Skeletal muscle tissue (tissue), 4 donors: ENCODE measurements around the gene POLR3F. TPM values are rescaled to one million over a fixed set of nuclear protein-coding genes. Genes with fewer than 3 reads are reported as not detected.

Experiments used
- H3K27ac ChIP-seq: one replicate; pipeline ENCODE4 v1.7.0; 2013; ENCODE audit warnings: mild to moderate bottlenecking, low read depth, low read length, inconsistent platforms
- H3K27me3 ChIP-seq, 3 donors: one replicate each; pipeline ENCODE4 v1.7.0; 2013; ENCODE audit warnings: low read length in 3 of 3; ENCODE audit not compliant: control insufficient read depth in 3 of 3, insufficient read depth in 3 of 3
- H3K36me3 ChIP-seq, 3 donors: one replicate each; pipeline ENCODE4 v1.7.0; 2013; ENCODE audit warnings: low read length in 3 of 3; ENCODE audit not compliant: control insufficient read depth in 3 of 3, insufficient read depth in 3 of 3
- H3K4me1 ChIP-seq, 3 donors: one replicate each; pipeline ENCODE4 v1.7.0; 2013; ENCODE audit warnings: low read length in 3 of 3, mild to moderate bottlenecking in 3 of 3; ENCODE audit not compliant: control insufficient read depth in 3 of 3, insufficient read depth in 3 of 3
- H3K4me3 ChIP-seq, 3 donors: one replicate each; pipeline ENCODE4 v1.7.0; 2013; ENCODE audit warnings: low read length in 3 of 3
- H3K9ac ChIP-seq, 3 donors: one replicate each; pipeline ENCODE4 v1.7.0; 2013; ENCODE audit warnings: low read length in 3 of 3, mild to moderate bottlenecking in 3 of 3, moderate library complexity in 2 of 3, low read depth in 1 of 3
- H3K9me3 ChIP-seq, 3 donors: one replicate each; pipeline ENCODE4 v1.7.0; 2013; ENCODE audit warnings: low read length in 3 of 3; ENCODE audit not compliant: control insufficient read depth in 3 of 3
- total RNA-seq: library from RNA; depleted of rRNA; stranded (reverse); fragments of >200 nt; gene quantifications from one replicate; pipeline ENCODE4 v1.2.3, GENCODE V29; 2014
- donor health status: Osteomylitis.

The POLR3F gene
- total RNA-seq, 1 donor from 2014 or later = 15.1 TPM

DNA sequence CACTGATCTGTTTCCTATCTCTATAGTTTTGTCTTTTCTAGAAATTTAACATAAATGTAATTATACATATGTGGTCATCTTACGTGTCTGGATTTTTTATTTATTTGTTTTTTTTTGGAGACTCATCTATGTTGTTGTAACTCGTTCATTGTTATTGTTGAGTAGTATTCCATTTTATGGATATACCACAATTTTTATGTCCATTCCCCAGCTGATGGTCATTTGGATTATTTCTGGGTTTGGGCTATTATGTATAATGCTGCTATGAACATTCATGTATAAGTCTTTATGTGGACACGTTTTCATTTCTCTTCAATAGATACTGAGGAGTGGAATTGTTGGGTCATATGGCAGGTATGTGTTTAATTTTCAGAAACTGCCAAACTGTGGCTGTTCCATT, 10.6 kb upstream of the POLR3F start:
- H3K9ac ChIP-seq = no peak overlapping the region
- H3K4me3 ChIP-seq = no peak overlapping the region
- no peak overlapping the region for H3K27ac ChIP-seq
- H3K36me3 ChIP-seq = no peaks in the 10 kb centered on the region
- no peaks in the 10 kb centered on the region for H3K27me3 ChIP-seq
- H3K9me3 ChIP-seq = no peaks in the 10 kb centered on the region
- no peaks in the 10 kb centered on the region for H3K4me1 ChIP-seq

DNA sequence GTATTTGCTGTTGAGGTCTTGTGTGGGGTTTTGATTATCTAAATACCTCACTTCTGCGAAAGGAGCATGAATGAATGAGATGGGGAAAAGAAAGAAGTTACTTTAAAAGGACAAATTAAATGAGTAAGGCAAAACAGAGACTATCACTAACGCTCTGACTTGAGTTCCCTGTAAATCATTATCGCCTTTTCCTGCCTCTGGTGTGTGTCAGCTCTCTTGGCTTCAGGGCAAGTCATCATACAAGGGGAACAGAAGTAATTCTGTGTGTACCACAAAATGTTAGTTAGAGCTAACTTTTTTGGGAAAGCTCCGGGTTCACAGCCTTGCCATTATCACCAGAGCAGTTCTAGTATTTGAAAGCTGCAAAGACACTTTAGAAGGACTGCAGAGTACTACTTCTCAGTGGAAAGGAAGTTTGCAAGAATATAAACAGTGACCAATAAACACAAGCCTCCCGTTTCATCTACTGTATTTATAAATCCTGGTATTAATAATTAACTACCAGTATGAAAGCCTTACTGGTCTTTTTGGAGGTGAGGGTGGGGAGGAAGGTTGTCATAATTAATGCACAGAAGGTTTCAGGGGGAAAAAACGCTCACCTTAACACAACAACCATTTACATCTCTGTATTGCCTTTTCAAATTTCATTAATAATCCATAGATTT, 1.5 kb upstream of the POLR3F start:
- Histone ChIP-seq H3K9ac (no peak overlapping the region), H3K27ac (no peak overlapping the region), H3K9me3 (no peaks in the 10 kb centered on the region), H3K27me3 (no peaks in the 10 kb centered on the region), H3K36me3 (peaks cover 0 to 7% (median 3%) of the 10 kb centered on the region in 3 donors), H3K4me1 (peaks cover 7 to 13% (median 11%) of the 10 kb centered on the region in 3 donors), H3K4me3 (no peak overlapping the region)

DNA sequence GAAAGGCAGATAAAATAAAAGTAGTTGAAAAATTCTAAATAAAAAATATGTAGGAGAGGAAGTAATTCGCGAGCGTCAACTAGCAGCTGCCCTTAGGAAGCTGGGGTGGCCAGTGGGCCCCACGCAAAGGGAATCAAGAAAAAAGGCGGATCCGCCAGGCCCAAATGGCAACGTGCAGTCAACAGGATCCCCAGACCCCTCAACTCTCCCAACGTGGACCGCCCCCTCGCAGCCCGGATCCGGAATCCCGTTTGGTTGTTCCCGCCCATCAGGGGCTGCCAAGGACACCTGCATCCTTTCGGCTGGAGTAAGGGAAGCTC, 656 bp upstream of the POLR3F start:
- no peaks in the 10 kb centered on the region for H3K9me3 ChIP-seq
- H3K4me3 ChIP-seq = peak overlapping the region; percentile 94 to 97 (median 95)
- H3K27ac ChIP-seq = no peak overlapping the region
- peaks cover 7 to 13% (median 11%) of the 10 kb centered on the region in 3 donors for H3K4me1 ChIP-seq
- H3K9ac ChIP-seq = peak overlapping the region; percentile 45 to 92 (median 85)
- H3K36me3 ChIP-seq = peaks cover 0 to 8% (median 6%) of the 10 kb centered on the region in 3 donors
- no peaks in the 10 kb centered on the region for H3K27me3 ChIP-seq

DNA sequence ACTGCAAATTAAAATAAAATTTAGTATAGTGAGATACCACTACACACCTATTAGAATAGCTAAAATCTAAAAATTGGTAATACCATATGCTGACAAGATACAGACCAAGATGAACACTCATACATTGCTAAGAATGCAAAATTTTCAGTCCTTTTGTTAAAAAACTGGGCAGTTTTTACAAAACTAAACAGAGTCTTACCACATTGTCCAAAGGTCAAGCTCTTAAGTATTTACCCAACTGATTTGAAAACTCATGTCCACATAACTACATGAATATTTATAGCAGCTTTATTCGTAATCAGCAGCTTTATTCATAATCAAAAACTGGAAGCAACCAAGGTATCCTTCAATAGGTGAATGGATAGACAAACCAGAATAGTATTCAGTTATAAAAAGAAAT, 10.0 kb downstream of the POLR3F start:
- Histone ChIP-seq H3K9me3 (no peaks in the 10 kb centered on the region), H3K36me3 (peaks cover 12 to 47% (median 33%) of the 10 kb centered on the region in 3 donors), H3K4me1 (no peaks in the 10 kb centered on the region), H3K27ac (no peak overlapping the region), H3K9ac (no peak overlapping the region), H3K27me3 (no peaks in the 10 kb centered on the region), H3K4me3 (no peak overlapping the region)

DNA sequence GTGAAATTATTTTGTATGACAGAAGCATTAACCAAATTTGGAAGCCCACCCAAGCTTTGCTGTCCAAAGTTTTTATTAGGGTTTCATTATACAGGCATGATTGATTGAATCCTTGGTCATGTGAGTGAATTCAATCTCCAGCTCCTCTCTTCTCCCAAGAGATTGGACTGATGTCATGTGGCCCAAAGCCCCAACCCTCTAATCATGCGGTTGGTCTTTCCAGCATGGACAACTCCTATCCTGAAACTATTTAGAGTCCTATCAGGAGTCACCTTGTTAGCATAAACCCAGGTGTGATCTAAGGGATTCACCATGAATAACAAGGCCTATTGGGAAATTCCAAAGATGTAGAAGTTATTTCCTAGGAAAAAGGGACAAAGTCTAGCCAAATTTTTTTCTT, 10.6 kb downstream of the POLR3F start:
- peaks cover 17 to 53% (median 39%) of the 10 kb centered on the region in 3 donors for H3K36me3 ChIP-seq

DNA sequence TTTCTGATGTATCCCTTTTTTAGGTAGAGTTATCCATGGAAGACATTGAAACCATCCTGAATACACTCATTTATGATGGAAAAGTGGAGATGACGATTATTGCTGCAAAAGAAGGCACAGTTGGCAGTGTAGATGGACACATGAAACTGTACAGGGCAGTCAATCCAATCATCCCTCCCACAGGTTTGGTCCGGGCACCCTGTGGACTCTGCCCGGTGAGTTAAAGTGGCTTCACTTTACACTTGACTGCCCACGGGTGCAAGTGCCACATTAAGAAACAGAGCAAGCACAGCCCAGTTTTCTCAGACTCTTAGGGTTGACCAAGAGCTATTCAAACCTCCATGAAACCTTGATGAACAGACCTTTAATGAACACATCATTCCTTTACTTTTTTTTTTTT, 14.4 kb downstream of the POLR3F start:
- no peak overlapping the region for H3K9ac ChIP-seq
- no peaks in the 10 kb centered on the region for H3K9me3 ChIP-seq
- H3K27ac ChIP-seq = no peak overlapping the region
- no peak overlapping the region for H3K4me3 ChIP-seq
- H3K4me1 ChIP-seq = no peaks in the 10 kb centered on the region
- H3K27me3 ChIP-seq = no peaks in the 10 kb centered on the region
- peaks cover 17 to 46% (median 45%) of the 10 kb centered on the region in 3 donors for H3K36me3 ChIP-seq

More for the DNA sequence above, 10.6 kb downstream of the POLR3F start:
- Histone ChIP-seq H3K9me3 (no peaks in the 10 kb centered on the region), H3K27me3 (no peaks in the 10 kb centered on the region), H3K27ac (no peak overlapping the region), H3K4me1 (no peaks in the 10 kb centered on the region), H3K4me3 (no peak overlapping the region), H3K9ac (no peak overlapping the region)

DNA sequence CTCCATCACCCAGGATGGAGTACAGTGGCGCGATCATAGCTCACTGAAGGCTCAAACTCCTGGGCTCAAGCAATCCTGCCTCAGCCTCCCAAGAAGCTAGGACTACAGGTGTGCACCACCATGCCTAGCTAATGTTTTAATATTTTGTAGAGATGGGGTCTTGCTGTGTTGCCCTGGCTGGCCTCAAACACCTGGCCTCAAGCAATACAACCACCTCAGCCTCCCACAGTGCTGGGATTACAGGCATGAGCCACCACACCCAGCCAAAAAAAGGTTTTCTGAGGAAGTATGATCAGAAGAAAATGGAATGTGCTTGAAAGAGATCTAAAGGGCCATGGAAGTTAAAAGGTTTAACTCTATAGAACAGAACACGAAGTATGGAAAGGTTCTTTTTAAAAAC, 21.1 kb downstream of the POLR3F start:
- Histone ChIP-seq H3K27me3 (no peaks in the 10 kb centered on the region), H3K36me3 (peaks cover 26 to 52% (median 38%) of the 10 kb centered on the region in 3 donors), H3K9me3 (no peaks in the 10 kb centered on the region), H3K4me1 (no peaks in the 10 kb centered on the region), H3K4me3 (no peak overlapping the region), H3K9ac (no peak overlapping the region), H3K27ac (no peak overlapping the region)

DNA sequence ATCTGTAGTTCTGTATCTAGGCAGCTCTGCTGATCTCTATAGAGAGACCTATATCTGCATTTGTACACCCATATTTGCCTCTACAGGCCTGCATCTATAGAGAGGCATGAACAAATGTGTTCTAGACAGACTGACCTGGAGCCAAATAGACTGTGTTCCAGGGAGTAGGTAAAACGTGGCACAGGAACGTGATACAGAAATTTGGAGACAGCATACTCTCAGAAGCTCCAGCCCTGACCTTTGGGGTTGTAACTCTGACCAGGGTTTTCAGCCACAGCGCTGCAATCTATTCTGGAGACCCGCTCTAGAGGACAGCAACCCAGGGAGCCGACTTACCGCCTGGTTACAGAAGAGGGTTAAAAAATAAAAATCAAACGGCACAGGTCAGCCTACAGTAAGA, 28.9 kb downstream of the POLR3F start:
- peak overlapping the region; percentile 94 to 97 (median 95) for H3K4me3 ChIP-seq
- peak overlapping the region; percentile 87 to 93 (median 90) for H3K9ac ChIP-seq
- no peaks in the 10 kb centered on the region for H3K9me3 ChIP-seq
- peaks cover 6 to 10% (median 6%) of the 10 kb centered on the region in 3 donors for H3K4me1 ChIP-seq
- H3K27ac ChIP-seq = no peak overlapping the region
- no peaks in the 10 kb centered on the region for H3K27me3 ChIP-seq
- peaks cover 6 to 11% (median 9%) of the 10 kb centered on the region in 3 donors for H3K36me3 ChIP-seq

DNA sequence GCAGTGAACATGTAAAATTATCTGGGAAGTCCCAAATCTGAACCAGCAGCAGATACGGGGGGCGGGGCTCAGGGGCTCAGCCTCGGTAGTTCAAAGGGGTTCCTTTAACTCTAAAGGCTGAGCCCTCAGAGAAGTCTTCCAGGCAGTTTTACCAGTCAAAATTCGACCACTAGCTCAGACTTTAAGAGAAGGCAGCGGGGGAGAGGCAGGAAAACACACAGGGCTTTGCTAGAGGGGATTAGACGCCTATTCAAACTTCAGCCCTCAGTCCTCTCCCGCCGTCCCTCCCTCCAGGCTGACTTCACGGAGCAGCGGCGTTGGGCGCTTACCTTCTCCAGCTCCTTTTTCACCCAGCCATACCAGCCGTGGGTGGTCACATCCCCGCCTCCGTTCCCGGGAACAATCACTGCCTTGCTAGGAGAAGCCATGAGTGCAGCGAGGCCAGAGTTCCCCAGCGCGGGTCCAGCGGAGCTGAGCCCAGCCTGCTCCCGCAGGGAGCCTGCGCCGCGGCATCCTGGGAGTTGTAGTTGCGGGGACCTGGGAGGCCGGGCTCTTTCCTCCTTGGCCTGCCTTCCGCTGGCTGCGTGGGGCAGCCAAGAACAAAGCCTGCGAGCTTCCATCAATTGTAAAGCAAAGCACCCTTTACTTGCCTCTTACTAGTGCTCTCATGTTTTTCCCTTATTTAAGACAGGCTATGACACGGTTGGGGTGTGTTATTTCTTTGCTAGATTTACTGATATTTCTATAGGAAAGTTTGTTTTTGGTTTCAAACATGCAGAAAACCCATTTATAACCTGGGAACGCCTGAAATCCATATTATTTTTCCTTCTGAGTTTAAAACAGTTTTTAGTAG, 29.8 kb downstream of the POLR3F start, which contains the start of gene RBBP9:
Gene RBBP9 (minus strand): TSS at position 486 of the 853 bp plus-strand sequence. CDS start 58 bp downstream, at position 428.
- Histone ChIP-seq H3K27ac (peak within 1 kb of the TSS; percentile 5), H3K9me3 (no peaks in the 10 kb centered on the region), H3K27me3 (no peaks in the 10 kb centered on the region), H3K4me1 (peaks cover 6 to 10% (median 6%) of the 10 kb centered on the region in 3 donors), H3K36me3 (peaks cover 6 to 11% (median 9%) of the 10 kb centered on the region in 3 donors), H3K9ac (peak within 1 kb of the TSS; percentile 87 to 93 (median 90)), H3K4me3 (peak within 1 kb of the TSS; percentile 94 to 97 (median 95))

DNA sequence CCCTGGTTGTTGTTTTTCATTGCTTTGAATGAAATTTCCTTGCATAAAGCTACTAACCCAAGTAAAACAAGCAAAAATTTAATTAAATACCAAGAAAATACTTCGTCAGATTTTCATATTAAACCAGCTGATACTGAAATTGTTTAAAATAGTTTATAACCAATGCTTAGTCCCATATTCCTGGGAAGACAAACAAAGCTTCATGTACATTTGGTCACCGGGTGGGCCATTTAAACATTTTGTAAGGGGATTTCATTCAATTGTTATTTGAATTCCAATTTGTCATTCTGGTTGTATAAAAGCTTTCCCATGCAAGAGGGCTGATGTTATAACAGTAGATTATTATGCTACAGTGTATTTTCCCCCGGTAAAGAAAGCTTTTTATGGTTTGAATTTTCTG, 30.4 kb downstream of the POLR3F start:
- no peak overlapping the region for H3K27ac ChIP-seq
- H3K36me3 ChIP-seq = peaks cover 6 to 11% (median 9%) of the 10 kb centered on the region in 3 donors
- no peaks in the 10 kb centered on the region for H3K9me3 ChIP-seq
- peaks cover 6 to 10% (median 6%) of the 10 kb centered on the region in 3 donors for H3K4me1 ChIP-seq
- H3K4me3 ChIP-seq = peak overlapping the region in 1 of 3 donors; percentile 95
- H3K9ac ChIP-seq = no peak overlapping the region
- no peaks in the 10 kb centered on the region for H3K27me3 ChIP-seq
